BE2C (cell line): ENCODE measurements around the gene MDM4.

Source experiments
- DNase-seq: peaks from one replicate; pipeline ENCODE4 v3.0.0-alpha.2; 2020
- H3K27me3 ChIP-seq: fragments of 250-450 bp; sonication (Bioruptor Pico); 2 replicates; pipeline ENCODE4 v1.5.1; 2020; ENCODE audit warnings: mild to moderate bottlenecking
- H3K36me3 ChIP-seq: fragments of 250-450 bp; sonication (Bioruptor Pico); 2 replicates; pipeline ENCODE4 v1.5.1; 2020; ENCODE audit warnings: mild to moderate bottlenecking
- H3K4me1 ChIP-seq: fragments of 250-450 bp; sonication (Bioruptor Pico); 2 replicates; pipeline ENCODE4 v1.5.1; 2020
- H3K4me3 ChIP-seq: 2 replicates; pipeline ENCODE4 v1.5.1; 2011; ENCODE audit warnings: low read depth, low read length
- H3K9me3 ChIP-seq: fragments of 250-450 bp; sonication (Bioruptor Pico); 2 replicates; pipeline ENCODE4 v1.5.1; 2020
- TF ChIP-seq, protein P1 (sequence below): IDR thresholded peaks from 2 replicates; pipeline ENCODE4 v1.5.1; 2012; ENCODE audit warnings: mild to moderate bottlenecking, low read depth, low read length

The MDM4 gene

DNA sequence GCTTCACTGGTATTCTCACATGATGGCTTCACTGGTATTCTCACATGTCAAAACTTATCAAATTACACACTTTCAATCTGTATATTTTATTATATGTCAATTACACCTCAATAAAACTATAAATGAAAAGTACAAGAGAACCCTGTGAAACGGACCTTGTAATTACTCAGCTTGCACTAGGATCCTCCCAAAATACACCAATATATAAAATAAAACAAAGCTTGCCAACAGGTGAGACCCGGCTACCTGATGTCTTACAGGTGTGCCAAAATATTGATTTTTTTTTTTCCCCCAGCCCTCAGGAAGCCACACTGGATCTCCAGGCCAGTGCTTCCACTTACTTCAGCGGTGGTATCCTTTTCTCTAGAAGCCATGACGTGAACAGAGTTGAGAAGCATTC lies 44.5 kb upstream of the MDM4 start:
- H3K36me3 ChIP-seq: peaks cover 6% of the 10 kb centered on the region; the same call in 1 of the 2 replicates
- H3K4me1 ChIP-seq: peaks cover 6% of the 10 kb centered on the region
- TF ChIP-seq, protein P1, sequence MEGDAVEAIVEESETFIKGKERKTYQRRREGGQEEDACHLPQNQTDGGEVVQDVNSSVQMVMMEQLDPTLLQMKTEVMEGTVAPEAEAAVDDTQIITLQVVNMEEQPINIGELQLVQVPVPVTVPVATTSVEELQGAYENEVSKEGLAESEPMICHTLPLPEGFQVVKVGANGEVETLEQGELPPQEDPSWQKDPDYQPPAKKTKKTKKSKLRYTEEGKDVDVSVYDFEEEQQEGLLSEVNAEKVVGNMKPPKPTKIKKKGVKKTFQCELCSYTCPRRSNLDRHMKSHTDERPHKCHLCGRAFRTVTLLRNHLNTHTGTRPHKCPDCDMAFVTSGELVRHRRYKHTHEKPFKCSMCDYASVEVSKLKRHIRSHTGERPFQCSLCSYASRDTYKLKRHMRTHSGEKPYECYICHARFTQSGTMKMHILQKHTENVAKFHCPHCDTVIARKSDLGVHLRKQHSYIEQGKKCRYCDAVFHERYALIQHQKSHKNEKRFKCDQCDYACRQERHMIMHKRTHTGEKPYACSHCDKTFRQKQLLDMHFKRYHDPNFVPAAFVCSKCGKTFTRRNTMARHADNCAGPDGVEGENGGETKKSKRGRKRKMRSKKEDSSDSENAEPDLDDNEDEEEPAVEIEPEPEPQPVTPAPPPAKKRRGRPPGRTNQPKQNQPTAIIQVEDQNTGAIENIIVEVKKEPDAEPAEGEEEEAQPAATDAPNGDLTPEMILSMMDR: no peak
- no peaks in the 10 kb centered on the region for H3K9me3 ChIP-seq
- no peak for DNase-seq
- no peak overlapping the region for H3K4me3 ChIP-seq
- H3K27me3 ChIP-seq: no peaks in the 10 kb centered on the region

GRCh38 chr1:204472660-204473059 lies 43.5 kb upstream of the MDM4 start:
- Histone ChIP-seq H3K4me1 (peaks cover 3% of the 10 kb centered on the region; the same call in 1 of the 2 replicates), H3K27me3 (no peaks in the 10 kb centered on the region), H3K9me3 (no peaks in the 10 kb centered on the region), H3K4me3 (no peak overlapping the region), H3K36me3 (peaks cover 6% of the 10 kb centered on the region; the same call in 1 of the 2 replicates)
- TF ChIP-seq, protein P1: no peak
- no peak for DNase-seq

GRCh38 chr1:204473400-204473965 lies 42.7 kb upstream of the MDM4 start:
- H3K27me3 ChIP-seq: no peaks in the 10 kb centered on the region
- no peak for DNase-seq
- H3K4me3 ChIP-seq: no peak overlapping the region
- TF ChIP-seq, protein P1: no peak
- no peaks in the 10 kb centered on the region for H3K9me3 ChIP-seq
- peaks cover 3% of the 10 kb centered on the region; the same call in 1 of the 2 replicates for H3K4me1 ChIP-seq
- peaks cover 6% of the 10 kb centered on the region; the same call in 1 of the 2 replicates for H3K36me3 ChIP-seq

DNA sequence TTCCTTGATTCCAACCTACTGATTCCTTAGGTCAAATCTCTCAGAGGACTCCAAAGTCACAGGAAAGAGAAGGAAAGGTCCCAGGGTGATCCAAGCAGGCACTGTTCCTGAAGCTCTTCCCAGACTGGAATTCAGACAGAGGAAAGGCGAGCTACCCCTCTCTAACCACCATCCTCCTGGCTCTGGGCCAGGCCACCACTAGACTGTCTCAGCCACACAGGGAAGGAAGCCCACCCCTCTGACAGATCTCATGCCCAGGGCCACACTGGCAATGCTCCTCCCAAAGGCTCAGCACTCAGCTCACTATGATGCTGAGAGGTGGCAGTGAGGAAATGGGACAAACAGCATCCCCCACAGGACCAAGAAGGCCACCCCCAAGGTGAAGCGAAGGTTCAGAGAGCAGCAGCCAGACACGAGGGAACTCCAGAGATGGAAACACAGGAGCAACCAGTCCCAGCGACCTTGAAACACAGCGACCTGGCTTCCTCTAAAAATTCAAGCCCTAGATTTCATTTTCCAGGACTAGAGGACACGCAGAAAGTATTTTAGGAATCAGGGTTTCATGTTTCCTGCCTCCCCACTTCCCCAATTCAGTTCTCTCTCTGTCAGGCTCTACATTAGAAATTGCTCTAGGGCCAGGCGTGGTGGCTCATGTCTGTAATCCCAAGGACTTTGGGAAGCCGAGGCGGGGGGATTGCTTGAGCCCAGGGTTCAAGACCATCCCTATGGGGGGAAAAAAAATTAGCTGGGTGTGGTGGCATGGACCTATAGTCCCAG lies 40.4 kb upstream of the MDM4 start:
- no peaks in the 10 kb centered on the region for H3K27me3 ChIP-seq
- TF ChIP-seq, protein P1: no peak
- no peaks in the 10 kb centered on the region for H3K9me3 ChIP-seq
- no peak for DNase-seq
- H3K36me3 ChIP-seq: no peaks in the 10 kb centered on the region
- H3K4me3 ChIP-seq: no peak overlapping the region
- peaks cover 10% of the 10 kb centered on the region for H3K4me1 ChIP-seq

DNA sequence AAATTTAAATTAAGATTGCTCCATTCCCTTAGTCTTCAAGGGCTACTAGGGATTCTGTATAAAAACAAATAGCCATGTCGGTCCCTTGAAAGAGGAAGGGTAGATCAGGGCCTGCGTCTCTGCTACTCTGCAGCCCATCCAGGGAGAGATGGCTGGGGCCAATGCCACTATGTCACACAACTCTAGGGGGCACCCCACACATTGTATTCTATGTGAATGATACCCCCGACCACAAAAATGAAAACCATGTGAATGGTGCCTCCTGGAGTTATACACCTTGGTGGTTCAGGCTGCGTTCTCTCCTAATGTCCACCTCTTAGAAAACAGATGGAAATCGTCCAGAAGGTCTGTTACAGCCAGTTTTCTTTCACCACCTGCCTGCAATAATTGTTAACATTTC lies 39.6 kb upstream of the MDM4 start:
- DNase-seq: no peak

More for the DNA sequence above, 39.6 kb upstream of the MDM4 start:
- TF ChIP-seq, protein P1: peak; percentile 22
- Histone ChIP-seq H3K36me3 (no peaks in the 10 kb centered on the region), H3K27me3 (no peaks in the 10 kb centered on the region), H3K9me3 (no peaks in the 10 kb centered on the region), H3K4me3 (no peak overlapping the region), H3K4me1 (peaks cover 12% of the 10 kb centered on the region)
